Thoracic aorta (tissue), 2 donors: ENCODE results near the gene AFG1L. TPM values are rescaled to one million over a fixed set of nuclear protein-coding genes. Genes with fewer than 3 reads are reported as not detected.

ENCODE experiments used
- ATAC-seq: fragments of 150-250 bp; one replicate; pipeline ENCODE4 v1.8.0; 2017; ENCODE audit warnings: low read depth; ENCODE audit not compliant: insufficient number of reproducible peaks, low FRiP score
- DNase-seq: peaks from one replicate; pipeline ENCODE4 v3.0.0-alpha.2; 2020; ENCODE audit warnings: low spot score
- H3K27ac ChIP-seq, 2 donors: fragments of 200-600 bp; sonication (generic); 1 replicate in 1 of 2; 2 replicates in 1 of 2; pipeline ENCODE4 v1.5.1; 2016; ENCODE audit warnings: mild to moderate bottlenecking in 2 of 2, moderate library complexity in 2 of 2
- H3K27me3 ChIP-seq: fragments of 200-600 bp; sonication (generic); replicated peaks from 2 replicates; pipeline ENCODE4 v1.6.0; 2016; ENCODE audit warnings: mild to moderate bottlenecking; ENCODE audit not compliant: insufficient read depth
- H3K36me3 ChIP-seq: fragments of 200-600 bp; sonication (generic); one replicate; pipeline ENCODE4 v1.5.1; 2016
- H3K4me1 ChIP-seq, 2 donors: fragments of 200-600 bp; sonication (generic); 1 replicate in 1 of 2; 2 replicates in 1 of 2; pipeline versions ENCODE4 v1.5.1 to v1.6.0; 2016; ENCODE audit warnings: low read depth in 2 of 2, mild to moderate bottlenecking in 1 of 2; ENCODE audit not compliant: control insufficient read depth in 1 of 2
- H3K4me3 ChIP-seq: fragments of 200-600 bp; sonication (generic); 2 replicates; pipeline ENCODE4 v1.5.1; 2016; ENCODE audit warnings: mild to moderate bottlenecking
- H3K9me3 ChIP-seq: fragments of 200-600 bp; sonication (generic); 2 replicates; pipeline ENCODE4 v1.5.1; 2016
- CTCF ChIP-seq: fragments of 200-600 bp; sonication (generic); IDR thresholded peaks from one replicate; pipeline ENCODE4 v1.5.1; 2019; ENCODE audit warnings: antibody characterized with exemption
- total RNA-seq, 2 donors: library from RNA; depleted of rRNA; stranded (reverse); fragments of >200 nt; gene quantifications; one replicate each; pipeline versions ENCODE4 v1.1.0 to v1.2.3, GENCODE V29; 2016

Gene AFG1L
- total RNA-seq, 2 donors from 2014 or later: 1.7 to 21.7 TPM

GRCh38 chr6:108348655-108349349, 53.9 kb downstream of the AFG1L start:
- no peaks in the 10 kb centered on the region for H3K9me3 ChIP-seq
- H3K4me3 ChIP-seq: no peak overlapping the region
- no peaks in the 10 kb centered on the region for H3K27me3 ChIP-seq
- ATAC-seq (no peak), DNase-seq (no peak)
- no peak overlapping the region for H3K27ac ChIP-seq
- no peaks in the 10 kb centered on the region for H3K36me3 ChIP-seq
- no peaks in the 10 kb centered on the region for H3K4me1 ChIP-seq
- no peak for TF ChIP-seq CTCF

GRCh38 chr6:108350528-108350927, 55.7 kb downstream of the AFG1L start:
- no peak overlapping the region for H3K4me3 ChIP-seq
- ATAC-seq (no peak), DNase-seq (no peak)
- H3K36me3 ChIP-seq: no peaks in the 10 kb centered on the region
- no peaks in the 10 kb centered on the region for H3K27me3 ChIP-seq
- H3K4me1 ChIP-seq: no peaks in the 10 kb centered on the region
- no peak overlapping the region for H3K27ac ChIP-seq
- H3K9me3 ChIP-seq: no peaks in the 10 kb centered on the region
- TF ChIP-seq CTCF: no peak

- H3K9me3 ChIP-seq: no peaks in the 10 kb centered on the region
- no peaks in the 10 kb centered on the region for H3K27me3 ChIP-seq
- no peak for ATAC-seq
- H3K4me1 ChIP-seq: no peaks in the 10 kb centered on the region
- DNase-seq: no peak
- no peaks in the 10 kb centered on the region for H3K36me3 ChIP-seq
- no peak for TF ChIP-seq CTCF
- no peak overlapping the region for H3K4me3 ChIP-seq
- no peak overlapping the region for H3K27ac ChIP-seq
Measured at GRCh38 chr6:108353853-108354252, 59.0 kb downstream of the AFG1L start.

- no peaks in the 10 kb centered on the region for H3K4me1 ChIP-seq
- no peaks in the 10 kb centered on the region for H3K36me3 ChIP-seq
- no peak overlapping the region for H3K4me3 ChIP-seq
- no peak overlapping the region for H3K27ac ChIP-seq
- DNase-seq (no peak), ATAC-seq (no peak)
- no peak for TF ChIP-seq CTCF
- no peaks in the 10 kb centered on the region for H3K27me3 ChIP-seq
- H3K9me3 ChIP-seq: no peaks in the 10 kb centered on the region
Measured at GRCh38 chr6:108355120-108355519, 60.3 kb downstream of the AFG1L start.

GRCh38 chr6:108355890-108356289, 61.0 kb downstream of the AFG1L start:
- Histone ChIP-seq H3K27ac (no peak overlapping the region), H3K4me3 (no peak overlapping the region), H3K4me1 (no peaks in the 10 kb centered on the region), H3K9me3 (no peaks in the 10 kb centered on the region), H3K27me3 (no peaks in the 10 kb centered on the region), H3K36me3 (no peaks in the 10 kb centered on the region)
- no peak for DNase-seq
- no peak for TF ChIP-seq CTCF
- ATAC-seq: no peak
